ENCODE measurements around the gene SUPT6H. TPM values are rescaled to one million over a fixed set of nuclear protein-coding genes. Genes with fewer than 3 reads are reported as not detected.
A peak's percentile ranks its signal among the peaks of the same experiment; 100 is the strongest.

The SUPT6H gene
- total and polyA plus RNA-seq, 2 donors (not counting 3 experiments of a cell fraction or from before 2014, with no cell fraction given): 33.9 to 79.2 TPM

- peak overlapping the region; percentile 23 for H3K4me2 ChIP-seq (ENCODE audit: insufficient read depth, low read length)
- TF ChIP-seq MYC (IDR thresholded peaks at IDR 0.05; ENCODE audit: low read depth, low read length) (no peak), GATA2 (IDR thresholded peaks at IDR 0.05; ENCODE audit: insufficient read depth, insufficient read length, low read depth, low read length) (no peak), MAX (IDR thresholded peaks at IDR 0.05; ENCODE audit: insufficient read depth, insufficient read length) (no peak), FOS (IDR thresholded peaks at IDR 0.05; ENCODE audit: borderline replicate concordance, insufficient read depth, low read length) (no peak), JUN (IDR thresholded peaks at IDR 0.05; ENCODE audit: borderline replicate concordance, insufficient read depth, insufficient read length, low read depth) (no peak), POLR2A (IDR thresholded peaks at IDR 0.05; ENCODE audit: low read depth, low read length) (no peak), EZH2 (IDR thresholded peaks at IDR 0.05; ENCODE audit: borderline replicate concordance, low read depth, low read length, severe bottlenecking) (no peak), POLR2AphosphoS5 (IDR thresholded peaks at IDR 0.05; ENCODE audit: insufficient read depth, low read depth, low read length) (no peak)
- TF ChIP-seq, protein P1, sequence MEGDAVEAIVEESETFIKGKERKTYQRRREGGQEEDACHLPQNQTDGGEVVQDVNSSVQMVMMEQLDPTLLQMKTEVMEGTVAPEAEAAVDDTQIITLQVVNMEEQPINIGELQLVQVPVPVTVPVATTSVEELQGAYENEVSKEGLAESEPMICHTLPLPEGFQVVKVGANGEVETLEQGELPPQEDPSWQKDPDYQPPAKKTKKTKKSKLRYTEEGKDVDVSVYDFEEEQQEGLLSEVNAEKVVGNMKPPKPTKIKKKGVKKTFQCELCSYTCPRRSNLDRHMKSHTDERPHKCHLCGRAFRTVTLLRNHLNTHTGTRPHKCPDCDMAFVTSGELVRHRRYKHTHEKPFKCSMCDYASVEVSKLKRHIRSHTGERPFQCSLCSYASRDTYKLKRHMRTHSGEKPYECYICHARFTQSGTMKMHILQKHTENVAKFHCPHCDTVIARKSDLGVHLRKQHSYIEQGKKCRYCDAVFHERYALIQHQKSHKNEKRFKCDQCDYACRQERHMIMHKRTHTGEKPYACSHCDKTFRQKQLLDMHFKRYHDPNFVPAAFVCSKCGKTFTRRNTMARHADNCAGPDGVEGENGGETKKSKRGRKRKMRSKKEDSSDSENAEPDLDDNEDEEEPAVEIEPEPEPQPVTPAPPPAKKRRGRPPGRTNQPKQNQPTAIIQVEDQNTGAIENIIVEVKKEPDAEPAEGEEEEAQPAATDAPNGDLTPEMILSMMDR (IDR thresholded peaks at IDR 0.05; ENCODE audit: extremely low read depth in 1 of 2, insufficient read depth in 1 of 2, low read depth in 1 of 2, low read length in 2 of 2): no peak
- no peak overlapping the region for H3K27ac ChIP-seq (ENCODE audit: insufficient read depth, low read depth, low read length)
- no TSS peak for BruUV-seq (replicated peaks)
- intact Hi-C loops (cut with micrococcal nuclease): loop anchor here (5.0 kb wide), 1 partner anchor 50 kb away; the partner anchor contains the start of genes SDF2 and SUPT6H
- H3K9me1 ChIP-seq (replicated peaks; ENCODE audit: control insufficient read depth, extremely low read depth, insufficient read depth, low read length): no peaks in the 10 kb centered on the region
- POLR2A ChIA-PET: interaction anchor here (1.6 kb wide), 1 partner anchor 7 kb away, joined by 12 read pairs; the partner anchor contains the start of gene RPL23A
- FAIRE-seq: peak; percentile 47
- no peaks in the 10 kb centered on the region for H4K20me1 ChIP-seq (replicated peaks; ENCODE audit: control insufficient read depth, extremely low read depth, insufficient read depth, low read length)
- H3K9ac ChIP-seq (replicated peaks; ENCODE audit: extremely low read depth, insufficient read depth, low read length): no peak overlapping the region
- dilution Hi-C loops (cut with MboI; ENCODE audit: extremely low pct_ligation_motif_present, low sequenced_read_pairs): no loop called here
- peaks cover 14% of the 10 kb centered on the region for H3K4me1 ChIP-seq (ENCODE audit: control insufficient read depth, extremely low read depth, insufficient read depth, low read length)
- peak overlapping the region in 1 of 3 experiments; percentile 35 for H3K4me3 ChIP-seq (replicated peaks in 1 of 3; ENCODE audit: insufficient read depth in 1 of 3, low read depth in 1 of 3, low read length in 3 of 3)
- CTCF ChIA-PET: interaction anchor here (0.7 to 5.2 kb wide), 3 partner anchors 14 to 190 kb away, joined by 3 to 21 read pairs (median 5); partner anchors contain the start of gene TLCD1
- no peak for DNase-seq (ENCODE audit: low read depth, low spot score)
- no peaks in the 10 kb centered on the region for H3K27me3 ChIP-seq (ENCODE audit: control insufficient read depth in 2 of 2, insufficient read depth in 2 of 2, low read length in 2 of 2)
- no peaks in the 10 kb centered on the region for H3K9me3 ChIP-seq (replicated peaks; ENCODE audit: control insufficient read depth, insufficient read depth, low read length)
- H2AFZ ChIP-seq (ENCODE audit: low read depth, low read length): peak overlapping the region; percentile 11
- peaks cover 6% of the 10 kb centered on the region for H3K79me2 ChIP-seq (ENCODE audit: control insufficient read depth, insufficient read depth, low read length)
- H3K36me3 ChIP-seq (ENCODE audit: control insufficient read depth in 2 of 2, extremely low read depth in 1 of 2, insufficient read depth in 2 of 2, low read length in 2 of 2): peaks cover 0 to 11% of the 10 kb centered on the region in 2 experiments
Measured at GRCh38 chr17:28712032-28712704, 50.2 kb downstream of the SUPT6H start.

Measured in endothelial cell of umbilical vein (primary cell).